Activated CD8-positive, alpha-beta memory T cell treated with anti-CD3 and anti-CD28 coated beads, Interleukin-2, amount 50 U/mL, for 48 hours (primary cell): ENCODE results near the gene ROBO2.

Experiments
- DNase-seq: peaks from one replicate; pipeline ENCODE4 v3.0.0-alpha.2; 2020

Gene ROBO2

DNA sequence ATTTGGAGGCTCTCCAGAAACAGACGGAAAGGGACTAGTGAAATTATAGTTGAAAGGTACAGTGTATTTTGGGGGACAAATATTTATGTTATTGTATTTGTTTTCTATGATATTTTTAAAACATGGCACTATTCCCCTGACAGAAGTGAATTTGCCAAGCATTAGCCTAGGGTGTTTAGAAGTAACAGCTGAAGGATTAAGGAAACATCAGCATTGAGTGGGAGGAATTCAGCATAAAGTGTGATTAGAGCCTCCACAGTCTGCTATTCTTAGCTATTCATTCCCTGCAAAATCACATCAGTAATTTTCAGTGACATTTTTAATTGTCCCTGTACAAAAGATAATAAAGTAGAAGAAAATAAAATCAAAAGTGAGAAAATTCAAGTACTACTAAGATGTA is 231.4 kb downstream of the ROBO2 start:
- no peak for DNase-seq

DNA sequence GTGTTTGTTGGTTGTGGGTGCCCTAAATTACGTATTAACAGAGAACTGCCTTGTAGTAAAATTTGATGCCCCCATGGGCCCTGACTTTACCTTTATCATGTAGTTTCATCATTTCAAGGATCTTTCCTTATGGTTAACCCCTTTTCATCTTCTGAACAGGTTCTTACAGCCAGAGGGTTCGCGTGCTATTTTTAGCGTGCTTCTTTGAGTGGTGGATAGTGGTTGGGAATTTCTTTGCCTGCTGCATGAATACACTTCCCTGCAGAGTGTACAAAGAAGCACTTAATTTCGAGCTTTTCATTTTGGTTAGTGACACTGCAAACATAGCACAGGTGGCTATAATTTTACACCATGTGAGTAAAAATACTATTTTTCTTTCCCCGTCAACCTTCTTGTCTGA is 231.8 kb downstream of the ROBO2 start:
- no peak for DNase-seq

GRCh38 chr3:77279276-77279675 is 239.4 kb downstream of the ROBO2 start:
- DNase-seq: no peak

GRCh38 chr3:77281721-77282120 is 241.8 kb downstream of the ROBO2 start:
- DNase-seq: no peak

GRCh38 chr3:77283108-77283507 is 243.2 kb downstream of the ROBO2 start:
- DNase-seq: no peak

- DNase-seq: no peak
Measured at GRCh38 chr3:77288348-77288747, 248.4 kb downstream of the ROBO2 start.

DNA sequence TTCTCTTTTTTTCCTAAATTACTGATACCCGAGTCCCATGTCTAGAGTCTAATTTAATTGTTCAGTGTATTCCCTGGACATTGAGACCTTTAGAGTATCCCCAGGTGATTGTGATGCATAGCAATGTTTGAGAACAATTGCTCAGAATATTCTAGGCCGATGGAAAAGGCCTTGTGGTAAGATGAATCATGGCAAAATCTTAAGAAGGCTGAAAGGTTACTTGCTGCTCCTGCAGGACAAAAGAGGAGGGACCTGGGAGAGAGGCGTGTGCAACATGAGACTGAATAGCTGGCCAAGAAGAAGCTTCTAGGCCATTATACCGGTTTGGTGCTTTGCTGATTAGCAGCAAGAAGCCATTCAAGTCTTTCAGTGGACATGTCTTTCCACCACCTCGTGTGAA is 256.6 kb downstream of the ROBO2 start:
- DNase-seq: no peak

DNA sequence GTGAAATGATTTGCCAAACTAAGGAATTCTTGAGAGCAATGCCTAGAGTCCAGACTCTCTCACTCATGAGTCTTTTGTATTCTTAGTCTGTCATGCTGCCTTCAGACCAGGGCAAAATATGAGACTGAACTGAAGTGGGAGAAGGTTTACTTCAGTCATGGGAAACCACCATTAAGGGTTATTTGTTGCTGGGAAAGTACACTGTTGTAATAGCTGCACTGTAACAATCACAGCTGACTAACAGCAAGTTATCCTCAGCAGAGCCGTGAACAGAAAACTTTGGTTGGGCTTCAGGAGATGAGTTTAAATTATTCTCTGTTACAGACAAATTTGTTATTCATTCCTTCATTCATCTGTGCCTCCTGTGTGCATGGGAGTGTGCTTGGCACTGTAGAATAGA is 258.5 kb downstream of the ROBO2 start:
- no peak for DNase-seq

- no peak for DNase-seq
Measured at GRCh38 chr3:77303955-77304699, 264.2 kb downstream of the ROBO2 start.

DNA sequence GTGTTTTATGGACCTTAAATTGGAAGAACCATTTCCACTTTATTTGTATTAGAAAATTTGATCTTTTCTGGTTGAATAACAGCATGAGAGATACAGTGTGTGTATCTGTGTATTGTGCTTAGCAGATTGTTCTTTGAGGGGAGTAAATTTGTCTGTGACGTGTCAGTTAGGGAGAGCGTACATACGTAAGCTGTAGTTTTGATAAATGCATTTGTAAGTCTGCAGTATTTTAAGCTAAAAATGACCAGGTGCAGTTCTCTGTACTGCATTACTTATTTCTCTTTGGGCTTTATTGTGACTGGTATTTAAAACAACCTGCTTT is 264.8 kb downstream of the ROBO2 start:
- DNase-seq: no peak

- DNase-seq: no peak
Measured at GRCh38 chr3:77309460-77309859, 269.6 kb downstream of the ROBO2 start.

DNA sequence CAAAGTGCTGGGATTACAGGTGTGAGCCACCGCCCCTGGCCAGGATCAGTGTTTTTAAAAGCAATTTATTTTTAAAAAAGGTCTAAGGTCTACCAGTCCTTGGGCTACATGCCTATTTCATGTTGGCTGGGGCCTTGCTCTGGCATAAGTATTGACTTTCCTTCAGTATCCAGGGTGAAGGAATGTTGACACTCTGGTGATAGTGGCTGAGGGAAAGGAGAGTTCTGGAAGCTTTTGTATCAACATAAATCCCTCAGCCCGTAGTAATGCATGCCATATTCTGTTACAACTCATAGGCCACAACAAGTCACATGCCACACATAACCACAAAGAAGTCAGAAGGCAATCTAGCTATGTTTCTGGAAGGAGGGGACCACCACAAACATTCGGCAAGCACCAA is 273.9 kb downstream of the ROBO2 start:
- DNase-seq: no peak

- DNase-seq: no peak
Measured at GRCh38 chr3:77319711-77320110, 279.8 kb downstream of the ROBO2 start.

- DNase-seq: no peak
Measured at GRCh38 chr3:77320514-77320913, 280.6 kb downstream of the ROBO2 start.

- no peak for DNase-seq
Measured at GRCh38 chr3:77321646-77322045, 281.7 kb downstream of the ROBO2 start.

GRCh38 chr3:77323626-77324025 is 283.7 kb downstream of the ROBO2 start:
- no peak for DNase-seq

- no peak for DNase-seq
Measured at GRCh38 chr3:77324105-77324504, 284.2 kb downstream of the ROBO2 start.

- no peak for DNase-seq
Measured at GRCh38 chr3:77325280-77325679, 285.4 kb downstream of the ROBO2 start.

DNA sequence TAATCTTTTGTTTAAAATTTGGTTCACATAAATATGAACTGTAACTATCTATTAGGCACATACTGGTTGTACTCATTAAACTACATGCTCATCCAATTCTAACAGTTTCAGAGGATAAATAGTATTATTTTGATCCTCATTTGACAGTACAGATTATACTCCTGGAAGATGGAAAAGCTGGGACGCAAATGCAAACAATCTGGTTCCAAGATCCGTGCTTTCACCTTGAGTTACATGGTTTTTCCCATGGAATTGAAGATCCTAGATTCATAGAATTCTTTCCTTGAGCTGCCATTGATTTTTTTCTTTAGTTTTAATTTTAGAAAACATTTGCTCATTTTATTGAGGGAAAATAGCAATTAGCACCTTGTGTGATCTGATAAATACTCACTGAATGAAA is 285.8 kb downstream of the ROBO2 start:
- DNase-seq: no peak

DNA sequence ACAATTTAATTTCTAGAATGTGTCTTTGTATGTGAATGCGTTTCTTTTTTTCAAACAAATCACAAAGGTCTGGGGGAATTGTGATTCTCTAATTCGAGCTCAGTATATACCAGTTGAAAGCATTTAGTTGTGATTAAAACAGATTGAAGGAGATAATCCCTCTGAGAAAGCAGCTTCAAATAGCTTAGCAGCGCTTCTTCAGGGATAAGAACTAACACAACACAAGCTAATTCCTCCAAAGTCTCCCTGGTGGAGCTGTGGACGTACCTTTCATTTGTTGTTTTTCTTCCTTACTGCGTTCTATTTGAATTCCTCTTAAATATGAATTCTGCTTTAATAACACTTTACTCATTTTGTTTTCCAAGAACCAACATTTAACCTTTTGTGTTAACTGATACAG is 286.7 kb downstream of the ROBO2 start:
- DNase-seq: no peak

GRCh38 chr3:77328690-77329089 is 288.8 kb downstream of the ROBO2 start:
- DNase-seq: no peak

DNA sequence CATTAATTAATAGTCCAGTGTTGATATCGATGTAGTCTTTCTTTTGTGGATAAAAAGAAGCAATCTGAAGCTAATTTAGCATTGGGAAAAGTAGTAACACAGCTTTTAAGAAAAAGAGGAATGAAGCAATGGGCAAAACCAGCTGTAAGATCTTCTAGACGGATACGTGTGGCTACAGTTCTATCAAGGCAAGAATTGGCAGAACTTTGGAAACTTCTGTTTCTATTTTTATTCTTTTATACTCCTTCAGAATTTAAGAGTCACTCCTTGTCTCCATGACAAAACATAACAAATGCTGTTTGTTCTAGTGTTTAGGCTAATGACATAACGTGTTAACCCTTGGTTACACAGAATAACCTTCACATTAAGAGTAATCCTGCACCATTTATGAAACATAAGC is 289.2 kb downstream of the ROBO2 start:
- DNase-seq: no peak

DNA sequence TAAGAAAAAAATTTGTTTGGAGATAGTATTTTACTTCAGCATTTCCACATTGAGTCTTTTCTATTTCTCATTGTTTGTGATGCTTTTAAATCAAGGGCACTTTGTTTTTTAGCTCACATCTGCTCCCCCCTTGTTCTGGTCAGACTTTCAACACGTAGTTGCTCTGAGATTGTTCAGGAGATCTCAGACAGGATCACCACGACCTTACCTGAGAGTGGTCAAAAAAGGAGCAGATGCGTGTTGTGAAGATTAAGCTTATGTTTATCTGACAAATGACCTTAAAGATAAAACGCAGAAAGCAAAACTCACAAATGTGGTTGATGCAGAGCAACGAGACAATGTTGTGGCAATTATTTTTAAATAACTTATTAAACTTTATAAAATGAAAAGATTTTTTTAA is 298.3 kb downstream of the ROBO2 start:
- no peak for DNase-seq

- DNase-seq: no peak
Measured at GRCh38 chr3:77342027-77342426, 302.1 kb downstream of the ROBO2 start.

- no peak for DNase-seq
Measured at GRCh38 chr3:77342688-77343087, 302.8 kb downstream of the ROBO2 start.

DNA sequence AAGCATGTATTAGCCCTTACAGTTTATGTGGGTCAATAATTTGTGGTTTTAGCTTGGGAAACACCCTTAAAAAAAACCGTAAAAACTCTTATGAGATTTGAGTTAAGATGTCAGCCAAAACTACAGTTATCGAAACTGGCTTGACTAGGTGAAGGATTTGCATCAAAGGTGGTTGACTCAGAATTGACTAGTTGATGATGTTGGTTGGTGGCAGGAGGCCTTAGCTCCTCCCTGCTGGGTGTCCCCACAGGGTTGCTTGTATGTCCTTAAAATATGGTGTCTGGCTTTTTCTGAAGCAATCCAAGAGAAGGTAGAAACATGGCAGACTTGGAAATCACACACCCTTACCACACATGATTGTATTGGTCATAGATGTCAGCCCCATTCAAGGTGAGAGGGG is 305.1 kb downstream of the ROBO2 start:
- no peak for DNase-seq
